ENCODE results near the gene CTDSPL2.

DNA sequence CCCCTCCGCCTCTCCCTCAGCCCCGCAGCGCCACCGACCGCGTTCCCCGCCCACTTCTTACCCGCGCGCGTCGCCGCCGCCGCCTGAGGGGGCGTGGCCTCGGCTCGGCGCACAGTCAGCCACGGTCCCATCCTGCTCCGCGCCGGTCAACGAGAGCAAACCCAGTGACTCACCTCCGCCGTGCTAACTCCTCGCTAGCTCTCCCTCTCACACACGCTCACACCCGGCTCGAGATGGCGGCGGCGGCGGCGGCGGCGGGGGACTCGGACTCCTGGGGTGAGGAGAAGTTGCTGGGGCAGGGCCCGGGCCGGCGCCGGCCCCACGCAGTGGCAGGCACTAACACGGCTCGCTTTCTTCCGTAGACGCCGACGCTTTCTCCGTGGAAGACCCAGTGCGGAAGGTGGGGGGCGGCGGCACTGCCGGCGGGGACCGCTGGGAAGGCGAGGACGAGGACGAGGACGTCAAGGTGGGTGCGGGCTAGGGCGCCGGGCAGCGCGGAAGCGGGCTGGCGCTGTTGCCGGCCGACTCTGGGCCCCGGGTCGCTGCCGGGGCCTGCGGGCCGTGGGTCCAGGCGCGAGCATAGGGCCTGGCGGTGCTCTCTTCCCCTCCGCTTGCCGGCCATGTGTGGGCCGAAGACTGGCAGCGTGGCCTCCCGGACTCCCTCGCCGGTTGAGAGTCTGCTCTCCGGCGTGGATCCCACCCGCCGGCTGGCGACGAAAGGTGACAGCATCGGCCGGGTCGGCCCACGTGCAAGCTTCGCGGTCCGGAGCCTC is 109.7 kb downstream of the CTDSPL2 start, which contains the start of gene EIF3J:
- TF ChIP-seq, protein P1, sequence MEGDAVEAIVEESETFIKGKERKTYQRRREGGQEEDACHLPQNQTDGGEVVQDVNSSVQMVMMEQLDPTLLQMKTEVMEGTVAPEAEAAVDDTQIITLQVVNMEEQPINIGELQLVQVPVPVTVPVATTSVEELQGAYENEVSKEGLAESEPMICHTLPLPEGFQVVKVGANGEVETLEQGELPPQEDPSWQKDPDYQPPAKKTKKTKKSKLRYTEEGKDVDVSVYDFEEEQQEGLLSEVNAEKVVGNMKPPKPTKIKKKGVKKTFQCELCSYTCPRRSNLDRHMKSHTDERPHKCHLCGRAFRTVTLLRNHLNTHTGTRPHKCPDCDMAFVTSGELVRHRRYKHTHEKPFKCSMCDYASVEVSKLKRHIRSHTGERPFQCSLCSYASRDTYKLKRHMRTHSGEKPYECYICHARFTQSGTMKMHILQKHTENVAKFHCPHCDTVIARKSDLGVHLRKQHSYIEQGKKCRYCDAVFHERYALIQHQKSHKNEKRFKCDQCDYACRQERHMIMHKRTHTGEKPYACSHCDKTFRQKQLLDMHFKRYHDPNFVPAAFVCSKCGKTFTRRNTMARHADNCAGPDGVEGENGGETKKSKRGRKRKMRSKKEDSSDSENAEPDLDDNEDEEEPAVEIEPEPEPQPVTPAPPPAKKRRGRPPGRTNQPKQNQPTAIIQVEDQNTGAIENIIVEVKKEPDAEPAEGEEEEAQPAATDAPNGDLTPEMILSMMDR (IDR thresholded peaks at IDR 0.05; ENCODE audit: insufficient read depth, low read depth, low read length) = no peak
- TF ChIP-seq EZH2 (IDR thresholded peaks at IDR 0.05; ENCODE audit: insufficient read depth, low read length) = no peak
